Testis (tissue), 2 donors: ENCODE results near the gene VMAC.

Experiments
- CTCF ChIP-seq, 3 experiments: fragments of 450-650 bp in 2 of 3; fragments of 200-600 bp in 1 of 3; sonication (generic) in 1 of 3; IDR thresholded peaks; one replicate each; pipeline ENCODE4 v1.5.1; 2016 to 2019; ENCODE audit warnings: antibody characterized with exemption in 3 of 3, mild to moderate bottlenecking in 2 of 3, moderate library complexity in 1 of 3
- POLR2A ChIP-seq: fragments of 450-650 bp; IDR thresholded peaks from one replicate; pipeline ENCODE4 v1.6.1; 2017; ENCODE audit warnings: antibody characterized with exemption, mild to moderate bottlenecking, moderate library complexity

GRCh38 chr19:5940260-5941208, 35.9 kb downstream of the VMAC start:
- no peak for TF ChIP-seq POLR2A
- TF ChIP-seq CTCF (IDR thresholded peaks at IDR 0.05) = no peak
